Activated CD4-positive, alpha-beta T cell treated with anti-CD3 and anti-CD28 coated beads for 36 hours (primary cell): ENCODE measurements around the gene FIGN. TPM values are rescaled to one million over a fixed set of nuclear protein-coding genes. Genes with fewer than 3 reads are reported as not detected.

ENCODE experiments used
- ATAC-seq: fragments of 200-7000 bp; cut with Tn5 transposase; one replicate; pipeline ENCODE4 v1.10.0; 2021; ENCODE audit warnings: mild to moderate bottlenecking, moderate library complexity
- CTCF ChIA-PET: fragments of 350-600 bp; sonication (Branson Sonifier 250); formaldehyde crosslinking; loops from one replicate; lab custom pipeline; 2021; ENCODE audit warnings: antibody characterized with exemption; lab: Charles Lee
- POLR2A ChIA-PET: fragments of 350-600 bp; sonication (Branson Sonifier 250); formaldehyde crosslinking; loops from one replicate; lab custom pipeline; 2021; ENCODE audit warnings: antibody characterized with exemption, inconsistent platforms; lab: Charles Lee
- DNase-seq: peaks from one replicate; pipeline ENCODE4 v3.0.0-alpha.2; 2020
- H3K27ac Mint-ChIP-seq: one replicate; pipeline ENCODE4 v1.8.0; 2021; ENCODE audit warnings: mixed read lengths
- H3K27me3 Mint-ChIP-seq: one replicate; pipeline ENCODE4 v1.8.0; 2021; ENCODE audit warnings: mixed read lengths
- H3K36me3 Mint-ChIP-seq: one replicate; pipeline ENCODE4 v1.8.0; 2021; ENCODE audit warnings: low read depth, mixed read lengths
- H3K4me1 Mint-ChIP-seq: one replicate; pipeline ENCODE4 v1.8.0; 2021; ENCODE audit warnings: mixed read lengths
- H3K4me3 Mint-ChIP-seq: one replicate; pipeline ENCODE4 v1.8.0; 2021; ENCODE audit warnings: mild to moderate bottlenecking, moderate library complexity, mixed read lengths
- H3K9me3 Mint-ChIP-seq: one replicate; pipeline ENCODE4 v1.8.0; 2021; ENCODE audit warnings: low read depth, mixed read lengths
- intact Hi-C, 2 experiments: fragments of 100-400 bp; cut with DNase I in 1 of 2; cut with micrococcal nuclease in 1 of 2; formaldehyde crosslinking; loops; one replicate each; pipeline versions ENCODE4 v1.14.2 to v1.15.1; 2022 to 2024; cut with DNase I, micrococcal nuclease
- total RNA-seq, 2 experiments: library from RNA; stranded (reverse); gene quantifications; one replicate each; pipeline ENCODE4 v1.2.3, GENCODE V29; 2021

The FIGN gene
- total RNA-seq, 2 experiments from 2014 or later: not detected

GRCh38 chr2:163551616-163552373, 184.0 kb downstream of the FIGN start:
- Mint-ChIP-seq H3K27ac (no peak overlapping the region), H3K4me1 (no peaks in the 10 kb centered on the region), H3K9me3 (peaks cover 2% of the 10 kb centered on the region), H3K36me3 (no peaks in the 10 kb centered on the region), H3K27me3 (no peaks in the 10 kb centered on the region), H3K4me3 (no peak overlapping the region)
- CTCF ChIA-PET: no interaction called here
- ATAC-seq (no peak), DNase-seq (no peak)
- POLR2A ChIA-PET: no interaction called here
- intact Hi-C loops: no loop called here

GRCh38 chr2:163548970-163549369, 186.8 kb downstream of the FIGN start:
- DNase-seq: no peak
- ChIA-PET POLR2A (no interaction called here), CTCF (no interaction called here)
- no peak for ATAC-seq
- Mint-ChIP-seq H3K4me1 (no peaks in the 10 kb centered on the region), H3K36me3 (no peaks in the 10 kb centered on the region), H3K27me3 (no peaks in the 10 kb centered on the region), H3K4me3 (no peak overlapping the region), H3K9me3 (peaks cover 9% of the 10 kb centered on the region), H3K27ac (no peak overlapping the region)
- intact Hi-C loops: no loop called here
